ENCODE measurements around the gene C5.

GRCh38 chr9:120914396-120914795, 135.7 kb downstream of the C5 start:
- TF ChIP-seq CTCF (IDR thresholded peaks at IDR 0.05) (no peak), POLR2AphosphoS5 (IDR thresholded peaks at IDR 0.05) (no peak), EP300 (IDR thresholded peaks at IDR 0.05; ENCODE audit: low read depth) (no peak)

Measured in transverse colon (tissue), 4 donors.